Right renal cortex interstitium (tissue), 3 donors: Measurements from ENCODE around the gene NANOG. TPM values are rescaled to one million over a fixed set of nuclear protein-coding genes. Genes with fewer than 3 reads are reported as not detected.
"Not testable (repeated sequence)": the region's sequence is repeated elsewhere in the genome, so short reads cannot be mapped to it uniquely, and the experiment has no call there.

Experiments used
- DNase-seq, 3 donors: peaks; one replicate each; pipeline ENCODE4 v3.0.0-alpha.2; 2013; ENCODE audit warnings: low read depth in 3 of 3, low spot score in 2 of 3
- polyA plus RNA-seq, 3 donors: library from polyadenylated mRNA; unstranded; fragments of 120-200 nt; gene quantifications; one replicate each; pipeline ENCODE4 v1.2.1, GENCODE V29; 2013; ENCODE audit not compliant: insufficient read length in 3 of 3

The NANOG gene
- polyA plus RNA-seq, 3 donors = 0.06 to 0.11 (median 0.06) TPM

DNA sequence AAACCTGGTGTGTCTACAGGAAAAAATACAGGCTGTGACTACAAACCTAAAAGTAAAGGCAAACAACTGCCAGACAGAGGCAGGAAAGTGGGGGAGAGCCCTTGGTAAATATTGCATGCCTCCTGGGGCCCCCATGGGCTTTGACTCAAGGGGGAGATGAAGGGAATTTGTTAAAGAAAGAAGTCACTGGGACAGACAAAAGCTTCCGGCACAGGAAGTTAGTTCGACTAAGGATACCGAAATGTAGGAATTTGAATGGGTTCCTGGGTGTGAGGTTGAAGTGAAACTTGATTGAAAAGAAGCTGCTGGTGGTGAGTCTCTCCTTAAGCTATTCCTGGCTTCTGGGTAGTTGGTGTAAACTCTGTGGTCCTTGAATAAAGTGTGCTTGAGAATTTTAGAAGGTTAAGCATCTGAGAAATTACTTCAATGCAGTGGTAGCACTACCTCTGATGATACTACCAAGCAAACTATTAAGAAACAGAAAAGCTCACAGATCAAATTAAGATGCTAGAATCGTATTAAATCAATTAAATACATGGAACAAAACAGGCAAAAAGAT, 9.6 kb downstream of the NANOG start:
- not testable (repeated sequence) for DNase-seq

- no peak for DNase-seq
Observed at GRCh38 chr12:7801460-7801859, 12.3 kb downstream of the NANOG start.

GRCh38 chr12:7806319-7806718, 17.1 kb downstream of the NANOG start:
- not testable (repeated sequence) for DNase-seq

- DNase-seq = peak; percentile 18 to 46 (median 41)
Observed at GRCh38 chr12:7806863-7807487, 17.8 kb downstream of the NANOG start.

GRCh38 chr12:7825754-7826153, 36.6 kb downstream of the NANOG start:
- not testable (repeated sequence) for DNase-seq

- DNase-seq = not testable (repeated sequence)
Observed at GRCh38 chr12:7829737-7830136, 40.5 kb downstream of the NANOG start.

- peak in 1 of 3 donors; percentile 13 for DNase-seq
Observed at GRCh38 chr12:7832059-7832696, 43.0 kb downstream of the NANOG start.

GRCh38 chr12:7833201-7833600, 44.0 kb downstream of the NANOG start:
- not testable (repeated sequence) for DNase-seq

GRCh38 chr12:7833831-7834230, 44.6 kb downstream of the NANOG start:
- DNase-seq = no peak

- DNase-seq = no peak
Observed at GRCh38 chr12:7834701-7835100, 45.5 kb downstream of the NANOG start.

- DNase-seq = no peak
Observed at GRCh38 chr12:7835116-7835515, 45.9 kb downstream of the NANOG start.

GRCh38 chr12:7835766-7836165, 46.6 kb downstream of the NANOG start:
- DNase-seq = no peak

DNA sequence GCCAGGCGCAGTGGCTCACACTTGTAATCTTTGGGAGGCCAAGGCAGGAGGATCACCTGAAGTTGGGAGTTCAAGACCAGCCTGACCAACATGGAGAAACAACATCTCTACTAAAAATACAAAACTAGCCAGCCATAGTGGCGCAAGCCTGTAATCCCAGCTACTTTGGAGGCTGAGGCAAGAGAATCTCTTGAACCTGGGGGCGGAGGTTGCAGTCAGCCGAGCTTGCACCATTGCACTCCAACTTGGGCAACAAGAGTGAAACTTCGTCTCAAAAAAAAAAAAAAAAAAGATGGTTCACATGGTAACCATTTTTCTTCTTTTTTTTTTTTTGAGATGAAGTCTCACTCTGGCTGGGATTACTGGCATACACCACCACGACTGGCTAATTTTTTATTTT, 48.2 kb downstream of the NANOG start:
- no peak for DNase-seq

DNA sequence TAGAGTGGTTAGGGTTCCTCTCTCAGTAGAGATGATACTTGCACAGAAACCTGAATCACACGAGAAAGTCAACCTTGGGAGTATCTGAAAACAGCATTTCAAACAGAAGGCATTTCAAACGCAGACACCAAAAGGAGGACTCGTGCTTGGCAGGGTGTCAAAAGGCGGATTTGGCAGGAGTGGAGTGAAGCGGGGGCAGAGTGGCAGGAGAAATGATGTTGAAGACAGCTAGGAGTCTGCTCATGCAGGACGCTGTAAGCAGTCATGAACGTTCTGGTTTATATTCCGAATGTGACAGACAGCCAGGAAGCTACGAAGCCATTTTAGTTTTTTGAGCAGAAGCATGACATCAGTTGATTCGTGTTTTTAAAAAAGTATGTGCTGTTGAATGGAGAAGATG, 50.0 kb downstream of the NANOG start:
- not testable (repeated sequence) for DNase-seq

- DNase-seq = not testable (repeated sequence)
Observed at GRCh38 chr12:7839848-7840247, 50.6 kb downstream of the NANOG start.

- DNase-seq = not testable (repeated sequence)
Observed at GRCh38 chr12:7842444-7842843, 53.2 kb downstream of the NANOG start.

- DNase-seq = not testable (repeated sequence)
Observed at GRCh38 chr12:7843149-7843548, 53.9 kb downstream of the NANOG start.

GRCh38 chr12:7843583-7843982, 54.4 kb downstream of the NANOG start:
- DNase-seq = not testable (repeated sequence)

DNA sequence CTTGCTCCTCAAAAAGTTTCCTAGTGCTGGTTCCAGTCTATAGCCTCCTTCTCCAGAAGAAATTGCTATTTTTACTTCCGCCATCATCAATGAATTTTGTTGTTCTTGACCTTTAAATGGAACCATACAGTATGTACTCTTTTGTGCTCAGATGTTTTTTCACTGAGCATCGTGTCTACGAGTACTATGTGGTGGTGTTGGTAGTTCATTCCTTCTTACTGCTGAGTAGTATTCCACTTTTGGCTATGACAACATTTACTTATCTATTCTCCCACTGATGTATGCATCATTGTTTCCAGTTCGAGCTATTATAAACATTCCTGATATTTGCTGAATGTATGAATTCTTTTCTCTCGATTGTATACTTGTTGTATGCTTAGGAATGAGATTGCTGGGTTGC, 54.9 kb downstream of the NANOG start:
- DNase-seq = no peak

GRCh38 chr12:7847226-7848097, 58.3 kb downstream of the NANOG start:
- peak in 1 of 3 donors; percentile 12 for DNase-seq

GRCh38 chr12:7848098-7848422, 58.9 kb downstream of the NANOG start:
- not testable (repeated sequence) for DNase-seq
